ENCODE measurements around the gene TGFBR3. TPM values are rescaled to one million over a fixed set of nuclear protein-coding genes. Genes with fewer than 3 reads are reported as not detected.
A peak's percentile ranks its signal among the peaks of the same experiment; 100 is the strongest.

Gene TGFBR3
- total and polyA plus RNA-seq, 8 donors: 21.7 to 54.6 (median 45.1) TPM

GRCh38 chr1:91781371-91781825 is 104.6 kb downstream of the TGFBR3 start:
- H3K4me1 ChIP-seq: peaks cover 0 to 11% of the 10 kb centered on the region in 2 donors
- peak overlapping the region; percentile 11 to 20 for H3K27ac ChIP-seq
- intact Hi-C loops (cut with DNase I): no loop called here

GRCh38 chr1:91779548-91780021 is 106.4 kb downstream of the TGFBR3 start:
- TF ChIP-seq, protein P1, sequence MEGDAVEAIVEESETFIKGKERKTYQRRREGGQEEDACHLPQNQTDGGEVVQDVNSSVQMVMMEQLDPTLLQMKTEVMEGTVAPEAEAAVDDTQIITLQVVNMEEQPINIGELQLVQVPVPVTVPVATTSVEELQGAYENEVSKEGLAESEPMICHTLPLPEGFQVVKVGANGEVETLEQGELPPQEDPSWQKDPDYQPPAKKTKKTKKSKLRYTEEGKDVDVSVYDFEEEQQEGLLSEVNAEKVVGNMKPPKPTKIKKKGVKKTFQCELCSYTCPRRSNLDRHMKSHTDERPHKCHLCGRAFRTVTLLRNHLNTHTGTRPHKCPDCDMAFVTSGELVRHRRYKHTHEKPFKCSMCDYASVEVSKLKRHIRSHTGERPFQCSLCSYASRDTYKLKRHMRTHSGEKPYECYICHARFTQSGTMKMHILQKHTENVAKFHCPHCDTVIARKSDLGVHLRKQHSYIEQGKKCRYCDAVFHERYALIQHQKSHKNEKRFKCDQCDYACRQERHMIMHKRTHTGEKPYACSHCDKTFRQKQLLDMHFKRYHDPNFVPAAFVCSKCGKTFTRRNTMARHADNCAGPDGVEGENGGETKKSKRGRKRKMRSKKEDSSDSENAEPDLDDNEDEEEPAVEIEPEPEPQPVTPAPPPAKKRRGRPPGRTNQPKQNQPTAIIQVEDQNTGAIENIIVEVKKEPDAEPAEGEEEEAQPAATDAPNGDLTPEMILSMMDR (IDR thresholded peaks at IDR 0.05): no peak
- Histone ChIP-seq H3K27ac (peak overlapping the region in 1 of 2 donors; percentile 41), H3K9me3 (no peaks in the 10 kb centered on the region), H3K36me3 (no peaks in the 10 kb centered on the region), H3K4me3 (no peak overlapping the region), H3K27me3 (no peaks in the 10 kb centered on the region), H3K4me1 (peaks cover 0 to 8% of the 10 kb centered on the region in 2 donors)
- DNase-seq (no peak), ATAC-seq (no peak)
- intact Hi-C loops (cut with DNase I): no loop called here

More at GRCh38 chr1:91781371-91781825, 104.6 kb downstream of the TGFBR3 start:
- H3K9me3 ChIP-seq: no peaks in the 10 kb centered on the region
- TF ChIP-seq, protein P1 (IDR thresholded peaks at IDR 0.05): no peak
- no peak overlapping the region for H3K4me3 ChIP-seq
- no peaks in the 10 kb centered on the region for H3K27me3 ChIP-seq
- ATAC-seq (peak; percentile 32), DNase-seq (no peak)
- H3K36me3 ChIP-seq: no peaks in the 10 kb centered on the region

- no peak for DNase-seq
- peaks cover 0 to 4% of the 10 kb centered on the region in 2 donors for H3K4me1 ChIP-seq
- intact Hi-C loops (cut with DNase I): no loop called here
These were observed 107.0 kb downstream of the TGFBR3 start for GRCh38 chr1:91778964-91779363.

DNA sequence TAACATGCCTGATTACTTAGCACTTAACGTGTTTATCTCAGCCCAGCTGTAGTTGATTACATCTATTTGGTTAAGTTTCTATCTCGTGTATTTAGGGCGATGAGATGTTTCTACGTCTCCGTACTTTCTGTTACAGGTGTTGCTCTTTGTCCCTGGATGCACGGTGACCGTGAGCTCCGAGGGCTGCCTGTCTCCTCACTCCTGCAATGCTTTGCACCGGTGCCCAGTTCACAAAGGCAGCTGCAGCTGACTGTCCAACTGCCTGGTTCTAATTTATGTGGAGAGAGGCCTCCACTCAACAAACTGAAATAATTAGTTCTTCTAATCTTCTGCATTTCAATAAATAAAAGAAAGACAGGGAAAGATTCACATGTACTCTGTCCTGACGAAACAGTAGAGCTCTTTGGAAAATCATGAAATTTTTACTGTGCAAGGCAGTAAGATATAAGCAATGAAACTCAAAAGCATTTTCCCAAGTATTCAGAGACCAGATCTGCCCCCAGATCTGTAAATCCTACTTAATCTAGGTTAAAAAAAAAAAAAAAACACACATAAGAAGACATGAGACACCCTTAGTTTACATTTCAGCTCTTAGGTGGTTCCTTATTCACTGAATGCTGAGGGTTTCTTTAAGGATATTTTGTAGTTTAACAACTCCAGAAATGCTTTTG is 108.2 kb downstream of the TGFBR3 start:
- H3K27ac ChIP-seq: no peak overlapping the region
- no peaks in the 10 kb centered on the region for H3K36me3 ChIP-seq
- H3K4me1 ChIP-seq: peaks cover 0 to 4% of the 10 kb centered on the region in 2 donors
- no peak for ATAC-seq
- intact Hi-C loops (cut with DNase I): no loop called here
- no peak for DNase-seq
- no peak overlapping the region for H3K4me3 ChIP-seq
- H3K27me3 ChIP-seq: no peaks in the 10 kb centered on the region
- H3K9me3 ChIP-seq: no peaks in the 10 kb centered on the region
- TF ChIP-seq, protein P1 (IDR thresholded peaks at IDR 0.05): no peak

More at GRCh38 chr1:91778964-91779363, 107.0 kb downstream of the TGFBR3 start:
- ATAC-seq: no peak
- TF ChIP-seq, protein P1 (IDR thresholded peaks at IDR 0.05): no peak
- peak overlapping the region in 1 of 2 donors; percentile 41 for H3K27ac ChIP-seq
- H3K27me3 ChIP-seq: no peaks in the 10 kb centered on the region
- no peak overlapping the region for H3K4me3 ChIP-seq
- no peaks in the 10 kb centered on the region for H3K36me3 ChIP-seq
- no peaks in the 10 kb centered on the region for H3K9me3 ChIP-seq

DNA sequence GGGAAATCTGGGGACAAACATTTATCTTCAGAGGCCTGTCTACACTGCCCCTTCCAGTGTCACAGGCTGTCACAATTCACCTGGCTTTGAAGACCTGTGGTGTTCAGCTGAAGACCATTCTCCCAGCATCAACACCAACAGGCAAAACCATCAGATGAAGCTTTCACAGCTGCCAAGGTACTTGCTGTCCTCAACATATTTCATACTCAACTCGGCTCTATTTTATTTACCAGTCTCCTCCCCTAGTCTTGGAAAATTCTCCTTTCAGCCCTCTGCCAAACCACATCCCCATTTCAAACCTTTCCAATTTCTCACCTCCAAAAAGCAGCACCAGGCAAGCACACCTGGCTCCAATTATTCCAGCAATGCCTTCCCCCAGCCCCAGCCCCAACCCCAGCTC is 108.8 kb downstream of the TGFBR3 start:
- peaks cover 0 to 4% of the 10 kb centered on the region in 2 donors for H3K4me1 ChIP-seq
- TF ChIP-seq, protein P1 (IDR thresholded peaks at IDR 0.05): no peak
- no peak overlapping the region for H3K4me3 ChIP-seq
- no peak overlapping the region for H3K27ac ChIP-seq
- intact Hi-C loops (cut with DNase I): no loop called here
- ATAC-seq (no peak), DNase-seq (no peak)
- H3K36me3 ChIP-seq: no peaks in the 10 kb centered on the region
- no peaks in the 10 kb centered on the region for H3K9me3 ChIP-seq
- no peaks in the 10 kb centered on the region for H3K27me3 ChIP-seq

Measured in left lung (tissue), 10 donors.